Kasumi-1 (cell line): ENCODE measurements around the gene BCAS3.
"Not testable (repeated sequence)": the region's sequence is repeated elsewhere in the genome, so short reads cannot be mapped to it uniquely, and the experiment has no call there.

ENCODE experiments used
- DNase-seq, 2 experiments: peaks; one replicate each; lab custom pipeline; 2025; lab: John Stamatoyannopoulos, UW

The BCAS3 gene

GRCh38 chr17:60747069-60747808 lies 69.6 kb downstream of the BCAS3 start:
- DNase-seq, result no peak

GRCh38 chr17:60748204-60748603 lies 70.6 kb downstream of the BCAS3 start:
- no peak for DNase-seq

GRCh38 chr17:60749050-60749449 lies 71.4 kb downstream of the BCAS3 start:
- no peak for DNase-seq

- DNase-seq, result no peak
Observed at GRCh38 chr17:60749708-60750107, 72.1 kb downstream of the BCAS3 start.

GRCh38 chr17:60750640-60751039 lies 73.0 kb downstream of the BCAS3 start:
- DNase-seq, result peak in 1 of 2 experiments; percentile 25

GRCh38 chr17:60751884-60752283 lies 74.2 kb downstream of the BCAS3 start:
- DNase-seq, result no peak

- DNase-seq, result no peak
Observed at GRCh38 chr17:60752873-60753577, 75.4 kb downstream of the BCAS3 start.

- DNase-seq, result no peak
Observed at GRCh38 chr17:60754057-60754604, 76.5 kb downstream of the BCAS3 start.

GRCh38 chr17:60756798-60757197 lies 79.1 kb downstream of the BCAS3 start:
- DNase-seq, result not testable (repeated sequence)

- DNase-seq, result no peak
Observed at GRCh38 chr17:60757437-60757836, 79.8 kb downstream of the BCAS3 start.

GRCh38 chr17:60759756-60760155 lies 82.1 kb downstream of the BCAS3 start:
- DNase-seq, result no peak

GRCh38 chr17:60761301-60761700 lies 83.7 kb downstream of the BCAS3 start:
- not testable (repeated sequence) for DNase-seq

GRCh38 chr17:60766778-60767190 lies 89.1 kb downstream of the BCAS3 start:
- no peak for DNase-seq

- DNase-seq, result no peak
Observed at GRCh38 chr17:60767744-60768308, 90.2 kb downstream of the BCAS3 start.

GRCh38 chr17:60769327-60769726 lies 91.7 kb downstream of the BCAS3 start:
- no peak for DNase-seq

GRCh38 chr17:60770946-60771422 lies 93.3 kb downstream of the BCAS3 start:
- DNase-seq, result no peak

- DNase-seq, result not testable (repeated sequence)
Observed at GRCh38 chr17:60771621-60772020, 94.0 kb downstream of the BCAS3 start.

GRCh38 chr17:60773552-60773951 lies 95.9 kb downstream of the BCAS3 start:
- no peak for DNase-seq

- no peak for DNase-seq
Observed at GRCh38 chr17:60781880-60782412, 104.3 kb downstream of the BCAS3 start.

- no peak for DNase-seq
Observed at GRCh38 chr17:60782742-60783141, 105.1 kb downstream of the BCAS3 start.

- no peak for DNase-seq
Observed at GRCh38 chr17:60790205-60790604, 112.6 kb downstream of the BCAS3 start.

- DNase-seq, result no peak
Observed at GRCh38 chr17:60792250-60792898, 114.7 kb downstream of the BCAS3 start.
